NCI-H1694 (cell line): ENCODE results near the gene FAM111B.

Experiments used
- DNase-seq: peaks from one replicate; lab custom pipeline; 2025; lab: John Stamatoyannopoulos, UW

The FAM111B gene

DNA sequence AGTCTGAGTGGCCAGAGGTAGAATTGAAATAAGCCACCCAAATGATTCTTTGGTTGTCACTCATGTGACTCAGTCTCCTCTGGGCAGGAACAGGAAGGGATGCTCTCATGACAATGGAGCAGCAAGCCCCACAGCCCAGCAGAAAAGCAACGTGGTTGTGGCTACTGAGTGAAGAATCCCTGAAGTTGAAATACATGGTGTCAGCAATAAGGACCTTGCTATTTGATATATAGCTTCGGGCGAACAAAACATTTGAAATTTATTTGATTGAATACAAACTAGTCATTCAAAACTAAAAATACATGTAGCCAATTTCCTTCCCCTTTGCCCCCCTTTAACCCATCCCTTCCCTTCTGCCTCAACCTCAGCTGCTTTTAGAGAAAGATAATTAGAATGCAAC is 50.4 kb downstream of the FAM111B start:
- DNase-seq: no peak

DNA sequence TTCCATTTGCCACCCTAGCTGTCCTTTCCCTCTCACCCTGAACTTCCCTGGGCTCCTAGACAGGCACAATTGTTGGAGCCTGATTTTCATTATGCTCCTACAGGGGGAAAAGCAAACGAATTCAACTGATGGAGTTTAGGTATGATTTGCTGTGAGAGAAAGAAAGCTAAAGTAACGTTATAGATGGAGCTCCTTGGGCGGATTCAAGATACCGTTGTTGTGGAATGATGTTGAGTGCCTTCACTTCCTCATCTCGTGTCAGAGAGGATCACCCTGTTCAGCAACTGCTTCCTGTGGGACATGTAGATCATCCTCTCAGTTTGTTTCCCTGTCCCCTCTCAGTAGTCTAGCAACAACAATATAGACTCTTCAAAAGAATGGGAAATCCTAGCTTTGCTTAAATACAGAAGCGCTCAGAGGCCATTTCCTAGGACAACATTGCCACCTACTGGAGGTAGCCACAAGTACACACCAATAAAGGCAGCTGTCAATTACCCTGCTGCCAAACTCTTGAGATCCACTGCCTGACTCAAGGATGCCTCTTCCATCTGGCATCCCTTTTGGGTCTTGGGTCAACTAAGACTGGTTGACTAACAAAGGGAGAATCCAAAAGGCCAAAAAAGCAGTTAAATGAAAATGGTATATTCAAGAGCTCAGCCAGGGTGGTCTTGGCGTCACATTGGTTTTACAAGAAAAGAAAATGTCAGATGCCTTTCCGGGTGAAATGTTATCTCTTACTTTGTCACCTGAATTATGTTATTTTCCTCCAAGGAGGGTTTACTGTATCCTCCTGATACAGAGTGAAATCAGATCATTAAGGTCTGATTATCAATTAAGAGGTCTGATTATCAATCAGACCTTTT is 51.4 kb downstream of the FAM111B start:
- peak; percentile 21 for DNase-seq

DNA sequence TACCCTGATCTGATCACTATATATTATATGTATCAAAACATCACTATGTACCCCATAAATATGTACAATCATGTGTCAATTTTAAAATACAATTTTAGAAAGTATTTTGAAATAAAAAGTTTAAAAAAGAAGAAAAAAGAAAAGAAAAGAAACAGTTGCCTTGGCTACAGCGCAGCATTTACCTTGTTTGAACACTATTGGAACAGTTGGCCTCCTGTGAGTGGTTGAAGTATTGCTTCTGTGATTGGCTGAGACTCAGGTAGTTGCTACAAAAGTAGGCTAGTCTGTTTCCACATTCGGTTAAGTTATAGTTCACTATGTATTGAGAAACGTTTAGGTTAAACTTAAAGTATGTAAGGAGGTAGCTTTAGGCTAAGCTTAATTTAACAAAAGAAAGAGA is 57.0 kb downstream of the FAM111B start:
- no peak for DNase-seq

DNA sequence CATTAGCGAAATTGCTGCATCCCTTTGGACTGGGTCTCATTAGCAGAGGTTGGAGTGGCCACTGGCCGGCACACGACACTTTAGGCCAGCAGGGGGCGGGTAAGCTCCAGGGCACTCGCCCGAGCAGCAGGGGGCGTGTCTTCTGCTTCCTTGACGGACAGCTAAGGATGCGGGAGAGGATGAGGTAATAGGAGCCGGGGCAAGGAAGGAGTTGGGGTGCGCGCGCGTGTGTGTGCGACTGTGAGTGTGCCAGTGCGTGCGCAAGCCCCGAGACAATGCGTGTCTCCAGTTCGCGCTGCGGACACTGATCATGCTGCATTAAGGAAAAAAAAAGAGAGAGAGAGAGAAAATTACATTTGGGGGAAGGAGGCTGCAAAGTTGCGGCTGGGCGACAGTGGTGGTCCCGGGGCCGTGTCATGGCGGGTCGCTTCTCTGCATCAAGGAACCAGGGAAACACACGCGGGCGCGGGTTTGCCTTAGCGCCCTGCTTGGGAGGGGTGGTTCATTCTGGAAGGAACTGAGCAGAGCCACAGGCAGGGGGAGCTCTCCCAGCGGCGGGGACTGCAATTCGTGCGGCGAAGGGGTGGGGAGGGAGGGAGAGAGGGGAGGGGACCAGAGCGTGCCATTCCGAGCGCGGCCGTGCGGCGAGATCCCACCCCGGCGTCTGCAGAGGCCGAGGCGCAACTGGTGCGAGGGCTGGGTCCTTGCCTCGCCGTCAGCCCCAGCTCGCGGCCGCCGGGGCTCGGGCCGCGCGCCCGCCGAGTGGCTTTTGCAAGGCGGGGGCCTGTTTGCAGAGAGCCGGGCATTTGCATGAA is 64.7 kb downstream of the FAM111B start, which contains the start of gene DTX4:
Gene DTX4 (plus strand): TSS at position 625 of the 815 bp plus-strand sequence. CDS start 464 bp downstream, outside the sequence.
- DNase-seq: peak; percentile 74

DNA sequence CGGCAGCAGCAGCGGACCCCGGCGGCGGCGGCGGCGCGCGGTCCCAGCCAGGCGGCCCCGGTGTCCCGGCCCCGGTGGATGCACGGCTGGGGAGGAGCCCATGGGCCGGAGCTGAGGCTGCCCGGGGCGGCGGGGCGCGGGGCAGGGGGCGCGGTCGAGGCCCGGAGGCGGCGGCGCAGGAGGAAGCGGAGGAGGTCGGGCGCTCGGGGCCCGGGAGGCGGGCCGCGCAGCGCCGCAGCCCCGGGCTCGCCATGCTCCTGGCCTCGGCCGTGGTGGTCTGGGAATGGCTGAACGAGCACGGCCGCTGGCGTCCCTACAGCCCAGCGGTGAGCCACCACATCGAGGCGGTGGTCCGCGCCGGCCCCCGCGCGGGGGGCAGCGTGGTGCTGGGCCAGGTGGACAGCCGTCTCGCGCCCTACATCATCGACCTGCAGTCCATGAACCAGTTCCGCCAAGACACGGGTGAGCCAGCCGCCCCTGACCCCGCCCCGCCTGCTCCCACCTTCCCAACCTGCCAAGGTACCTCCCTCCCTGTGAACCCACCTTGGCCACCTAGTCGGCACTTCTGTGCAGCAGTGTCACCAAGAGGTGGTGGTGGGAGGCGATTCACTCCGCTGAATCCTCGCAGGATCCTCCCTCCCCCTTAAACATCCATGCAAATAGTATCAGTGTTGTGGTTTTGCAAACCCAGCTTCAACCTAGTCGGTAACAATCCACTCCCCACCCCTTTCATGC is 65.5 kb downstream of the FAM111B start:
- DNase-seq: no peak

DNA sequence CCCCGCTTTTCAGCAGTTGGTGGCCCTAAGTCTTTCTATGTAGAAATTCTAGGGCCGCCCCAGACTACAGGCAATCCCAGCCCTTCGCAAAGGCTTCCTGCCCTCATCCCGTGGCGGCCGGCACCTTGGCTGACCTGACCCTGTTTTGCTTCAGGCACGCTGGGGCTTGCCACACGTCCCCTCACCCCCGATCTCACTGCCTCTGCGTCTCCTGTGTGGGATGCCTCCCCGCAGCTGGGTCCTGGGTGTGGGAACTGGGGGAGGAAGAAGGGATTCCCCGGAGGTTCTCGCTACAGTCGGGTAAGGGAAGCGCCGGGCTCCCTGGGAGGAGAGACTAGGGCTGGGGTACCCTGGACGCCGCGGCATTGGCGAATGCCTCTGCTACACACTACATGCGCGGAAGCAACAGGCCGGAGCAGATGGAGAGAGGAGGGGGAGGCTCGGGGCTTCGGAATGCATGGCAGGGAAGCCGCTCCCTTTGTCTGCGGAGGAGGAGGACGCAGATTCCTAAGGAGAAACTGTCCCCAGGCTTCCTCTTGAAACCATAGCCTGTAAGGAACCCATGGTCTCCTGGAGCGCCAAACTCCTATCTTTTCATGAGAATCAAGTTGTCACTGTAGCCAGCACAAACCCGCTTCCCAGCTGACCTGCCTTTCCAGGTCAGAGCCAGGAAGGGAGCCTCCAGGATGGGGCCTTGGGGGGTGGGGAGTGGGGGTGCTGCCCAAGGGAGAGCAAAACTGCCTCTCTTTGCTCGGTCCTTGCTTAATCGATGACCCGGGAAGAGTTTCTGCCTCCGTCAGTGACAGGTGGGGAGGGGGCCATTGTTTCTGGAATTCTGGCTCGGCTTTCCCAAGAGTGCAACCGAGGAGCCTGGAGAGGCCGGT is 66.3 kb downstream of the FAM111B start:
- no peak for DNase-seq

DNA sequence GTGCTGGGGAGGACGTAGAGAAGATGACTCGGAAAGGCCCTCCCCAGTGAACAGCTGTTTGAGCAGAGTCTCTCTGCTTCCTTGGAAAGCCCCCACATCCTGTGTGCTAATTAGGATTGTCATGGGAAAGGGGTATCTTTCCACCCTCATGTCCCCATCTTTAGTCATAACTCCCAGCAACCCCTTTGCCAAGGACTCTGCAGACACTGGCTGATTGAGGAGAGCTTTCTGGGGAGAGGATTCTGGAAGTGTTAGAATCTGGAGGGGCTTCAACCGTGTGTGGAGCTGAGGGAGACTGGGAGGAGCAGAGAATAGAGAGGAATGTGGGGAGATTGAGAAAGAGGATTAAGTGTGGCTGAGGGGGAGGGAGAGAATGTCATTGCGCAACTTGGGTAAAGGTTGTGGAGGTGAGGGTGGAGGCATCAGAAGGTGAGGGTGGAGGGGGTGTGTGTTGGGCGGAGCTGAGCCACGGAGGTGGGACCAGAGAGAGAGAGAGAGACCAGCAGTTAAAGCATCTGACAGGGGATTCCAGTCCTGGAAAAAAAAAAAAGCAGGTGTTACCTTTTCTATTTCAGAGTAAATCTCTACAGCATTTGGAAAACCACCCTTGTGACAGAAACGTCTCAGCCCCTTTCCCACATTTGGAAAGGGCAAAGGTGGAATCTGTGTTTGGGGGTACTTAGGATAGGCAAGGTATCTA is 67.1 kb downstream of the FAM111B start:
- DNase-seq: no peak

DNA sequence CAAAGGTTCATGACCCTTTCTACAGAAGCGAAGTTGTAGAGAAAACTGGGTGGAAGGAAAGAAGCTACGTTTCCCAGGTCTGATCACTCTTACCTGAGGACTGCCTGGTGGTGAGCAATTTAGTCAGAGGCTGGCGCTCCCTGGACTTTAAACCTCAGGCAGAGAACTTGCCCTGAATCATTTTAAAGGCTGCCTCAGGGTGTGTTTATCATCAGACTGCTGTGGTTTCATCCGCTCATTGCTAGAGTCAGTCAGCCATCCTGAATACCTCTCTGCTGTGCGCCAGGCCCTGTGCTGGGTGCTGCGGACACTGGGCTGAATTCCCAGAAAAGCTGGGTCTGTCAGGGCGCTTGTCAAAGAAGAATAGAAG is 67.6 kb downstream of the FAM111B start:
- no peak for DNase-seq

DNA sequence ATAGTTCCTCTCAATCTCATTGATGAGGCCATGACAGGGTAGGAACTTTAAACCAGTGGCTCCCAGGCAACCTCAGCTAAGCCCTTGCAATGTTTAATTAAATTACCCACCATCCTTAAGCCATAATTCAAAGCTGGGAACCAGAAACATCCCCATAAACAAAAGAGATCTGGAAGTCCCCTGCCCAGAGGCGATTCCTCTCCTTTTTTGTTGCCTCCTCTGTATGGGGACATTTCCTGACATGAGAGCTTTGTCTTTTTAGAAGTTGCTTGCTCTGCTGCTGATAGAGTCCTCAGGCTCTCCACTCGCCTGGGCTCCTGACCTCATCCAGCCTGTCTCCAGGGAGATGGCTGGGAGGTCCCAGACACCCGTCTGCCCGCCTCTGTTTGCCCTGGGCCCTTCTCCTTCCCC is 68.1 kb downstream of the FAM111B start:
- DNase-seq: no peak

DNA sequence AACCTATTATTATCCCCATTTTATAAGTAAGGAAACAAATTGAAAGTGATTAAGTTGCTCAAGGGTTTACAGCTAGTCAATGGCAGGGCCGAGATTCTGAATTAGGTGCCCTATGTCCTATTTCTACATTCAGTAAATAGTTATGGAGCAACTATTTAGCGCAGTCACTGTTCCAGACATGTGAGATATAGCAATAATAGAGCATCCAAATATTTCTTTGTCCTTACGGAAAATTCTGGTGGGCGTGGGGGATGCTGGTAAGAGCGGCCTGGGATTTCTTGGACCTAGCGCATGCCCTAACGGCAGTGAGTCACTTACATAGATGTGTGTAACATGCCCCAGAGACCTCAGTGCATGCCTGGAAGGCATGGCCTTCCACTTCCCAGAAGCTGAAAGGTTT is 69.3 kb downstream of the FAM111B start:
- no peak for DNase-seq
